ENCODE measurements around the gene GPS1. TPM values are rescaled to one million over a fixed set of nuclear protein-coding genes. Genes with fewer than 3 reads are reported as not detected.

Gene GPS1
- total RNA-seq, 1 donor from 2014 or later, result 105 TPM

DNA sequence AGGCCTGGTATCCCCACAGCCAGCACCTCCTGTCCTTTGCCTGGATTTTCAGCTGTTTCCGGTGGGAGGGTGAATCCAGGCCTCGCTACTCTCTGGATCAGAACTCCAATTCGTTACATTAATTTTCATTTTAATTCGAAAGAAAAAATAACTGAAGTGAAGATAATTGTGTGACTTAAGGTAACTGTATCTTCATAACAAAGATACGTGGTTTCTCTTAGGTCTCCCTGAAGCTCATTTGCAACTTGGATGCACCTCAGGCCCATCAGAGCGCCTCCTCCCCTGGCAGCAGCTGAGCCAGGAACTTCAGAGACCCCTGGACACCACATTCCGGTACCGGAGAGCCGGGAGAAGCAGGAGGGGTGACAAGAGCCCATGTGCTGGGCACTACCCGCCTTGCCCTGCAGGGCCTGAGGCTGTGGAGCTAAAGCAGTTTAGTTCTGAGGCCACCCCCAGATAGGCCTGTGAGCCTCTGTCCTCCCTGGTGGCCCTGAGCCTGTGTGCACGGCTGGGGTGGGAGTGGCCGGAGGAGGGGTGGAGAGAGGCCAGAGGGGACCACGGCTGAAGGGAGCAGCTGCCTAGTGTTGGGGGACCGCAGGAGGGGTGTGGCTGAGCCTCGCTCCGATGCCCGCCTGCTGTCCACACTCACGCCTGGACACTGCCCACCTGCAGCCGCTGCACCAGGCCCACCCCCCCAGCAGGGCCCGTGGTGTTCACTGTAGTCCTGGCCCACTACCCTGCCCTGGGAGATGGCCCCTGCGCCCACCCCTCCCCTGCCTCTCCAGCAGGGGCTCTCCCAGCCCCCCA is 25.3 kb downstream of the GPS1 start:
- no peak for DNase-seq (ENCODE audit: low read depth)
- TF ChIP-seq, protein P1, sequence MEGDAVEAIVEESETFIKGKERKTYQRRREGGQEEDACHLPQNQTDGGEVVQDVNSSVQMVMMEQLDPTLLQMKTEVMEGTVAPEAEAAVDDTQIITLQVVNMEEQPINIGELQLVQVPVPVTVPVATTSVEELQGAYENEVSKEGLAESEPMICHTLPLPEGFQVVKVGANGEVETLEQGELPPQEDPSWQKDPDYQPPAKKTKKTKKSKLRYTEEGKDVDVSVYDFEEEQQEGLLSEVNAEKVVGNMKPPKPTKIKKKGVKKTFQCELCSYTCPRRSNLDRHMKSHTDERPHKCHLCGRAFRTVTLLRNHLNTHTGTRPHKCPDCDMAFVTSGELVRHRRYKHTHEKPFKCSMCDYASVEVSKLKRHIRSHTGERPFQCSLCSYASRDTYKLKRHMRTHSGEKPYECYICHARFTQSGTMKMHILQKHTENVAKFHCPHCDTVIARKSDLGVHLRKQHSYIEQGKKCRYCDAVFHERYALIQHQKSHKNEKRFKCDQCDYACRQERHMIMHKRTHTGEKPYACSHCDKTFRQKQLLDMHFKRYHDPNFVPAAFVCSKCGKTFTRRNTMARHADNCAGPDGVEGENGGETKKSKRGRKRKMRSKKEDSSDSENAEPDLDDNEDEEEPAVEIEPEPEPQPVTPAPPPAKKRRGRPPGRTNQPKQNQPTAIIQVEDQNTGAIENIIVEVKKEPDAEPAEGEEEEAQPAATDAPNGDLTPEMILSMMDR (conservative IDR thresholded peaks at IDR 0.05; ENCODE audit: low read depth, low read length), result no peak
- H3K4me3 ChIP-seq (ENCODE audit: low read depth, low read length), result no peak overlapping the region

- H3K4me3 ChIP-seq (ENCODE audit: low read depth, low read length), result no peak overlapping the region
- DNase-seq (ENCODE audit: low read depth), result no peak
- TF ChIP-seq, protein P1 (conservative IDR thresholded peaks at IDR 0.05; ENCODE audit: low read depth, low read length), result no peak
Observed at GRCh38 chr17:82077617-82078358, 26.1 kb downstream of the GPS1 start.

- TF ChIP-seq, protein P1 (conservative IDR thresholded peaks at IDR 0.05; ENCODE audit: low read depth, low read length), result no peak
- no peak overlapping the region for H3K4me3 ChIP-seq (ENCODE audit: low read depth, low read length)
- DNase-seq (ENCODE audit: low read depth), result no peak
Observed at GRCh38 chr17:82078433-82078832, 26.7 kb downstream of the GPS1 start.

DNA sequence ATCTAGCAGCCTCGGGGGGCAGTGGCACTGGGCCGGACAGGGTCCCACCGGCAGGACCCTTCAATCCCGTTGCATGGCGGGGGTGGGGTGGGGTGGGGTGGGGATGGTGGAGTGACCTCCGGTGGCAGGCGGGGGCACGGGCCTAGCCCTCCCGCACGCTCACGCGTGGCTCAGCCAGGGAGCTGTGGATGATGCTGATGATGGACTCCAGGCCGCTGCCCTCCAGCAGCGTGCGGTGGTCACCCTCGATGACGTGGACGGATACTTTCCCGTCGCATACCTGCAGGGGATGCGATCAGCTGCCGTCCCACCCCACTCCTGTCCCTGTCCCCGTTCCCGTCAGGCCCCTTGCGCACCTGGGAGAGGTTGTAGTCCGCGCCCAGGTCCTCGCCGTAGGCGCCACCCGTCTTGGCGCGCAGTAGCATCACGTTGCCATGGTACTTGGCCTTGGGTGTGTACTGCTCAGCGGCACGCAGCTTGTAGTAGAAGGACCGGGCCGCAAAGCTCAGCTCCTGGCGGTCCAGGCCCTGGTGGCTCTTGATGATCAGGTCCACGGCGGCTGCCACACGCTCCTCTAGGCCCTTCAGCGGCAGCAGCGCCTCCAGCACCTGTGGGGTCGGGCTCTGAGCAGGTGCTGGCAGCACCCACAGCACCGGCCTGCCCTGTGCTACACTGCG is 27.4 kb downstream of the GPS1 start:
- no peak overlapping the region for H3K4me3 ChIP-seq (ENCODE audit: low read depth, low read length)
- TF ChIP-seq, protein P1 (conservative IDR thresholded peaks at IDR 0.05; ENCODE audit: low read depth, low read length), result no peak

GRCh38 chr17:82080048-82080788 is 28.5 kb downstream of the GPS1 start:
- no peak for DNase-seq (ENCODE audit: low read depth)
- TF ChIP-seq, protein P1 (conservative IDR thresholded peaks at IDR 0.05; ENCODE audit: low read depth, low read length), result no peak

More for the DNA sequence above, 27.4 kb downstream of the GPS1 start:
- no peak for DNase-seq (ENCODE audit: low read depth)

GRCh38 chr17:82080789-82081464 is 29.2 kb downstream of the GPS1 start:
- TF ChIP-seq, protein P1 (conservative IDR thresholded peaks at IDR 0.05; ENCODE audit: low read depth, low read length), result no peak
- H3K4me3 ChIP-seq (ENCODE audit: low read depth, low read length), result no peak overlapping the region

More at GRCh38 chr17:82080048-82080788, 28.5 kb downstream of the GPS1 start:
- H3K4me3 ChIP-seq (ENCODE audit: low read depth, low read length), result no peak overlapping the region

More at GRCh38 chr17:82080789-82081464, 29.2 kb downstream of the GPS1 start:
- no peak for DNase-seq (ENCODE audit: low read depth)
